Neural progenitor cell (in vitro differentiated cells): ENCODE data around the gene LRRC51. TPM values are rescaled to one million over a fixed set of nuclear protein-coding genes. Genes with fewer than 3 reads are reported as not detected.

Experiments used
- microRNA-seq: library from miRNA; unstranded; fragments of <30 nt; microRNA quantifications from one replicate; pipeline ENCODE4, GENCODE V29; 2016
- small RNA-seq: library from RNA; depleted of rRNA; stranded (forward); fragments of <200 nt; gene quantifications from one replicate; pipeline ENCODE3, GENCODE V24; 2015
- total RNA-seq: library from RNA; depleted of rRNA; stranded (reverse); fragments of >200 nt; gene quantifications from 2 replicates; pipeline ENCODE4 v1.2.3, GENCODE V29; 2015; ENCODE audit warnings: low replicate concordance

The LRRC51 gene
- total RNA-seq, 1 donor from 2014 or later, result 10.5 TPM

Small RNA genes lying within 50 kb of the gene (microRNA-seq; reads per million reads assigned to microRNA genes)
- gene MIR3165, result not detected

Small RNA genes lying within 50 kb of the gene (small RNA-seq; reads per million reads assigned to genes)
- gene MIR3165 (not detected), gene RNU6-72P (not detected)

Other genes starting within 250 kb of the LRRC51 start
- not detected in 2 replicates for gene DEFB108B, start 247.7 kb upstream of the LRRC51 start, total RNA-seq
- gene DEFB131B, start 202.4 kb upstream of the LRRC51 start, total RNA-seq, result not detected in 2 replicates
- 6.6 and 14.8 TPM in 2 replicates for gene XNDC1N, start 152.3 kb upstream of the LRRC51 start, total RNA-seq
- 16.7 and 31.8 TPM in 2 replicates for gene RNF121, start 151.8 kb upstream of the LRRC51 start, total RNA-seq
- 7.5 and 10.3 TPM in 2 replicates for gene IL18BP, start 81.9 kb upstream of the LRRC51 start, total RNA-seq
- 130 and 337 TPM in 2 replicates for gene NUMA1, start 308 bp upstream of the LRRC51 start, total RNA-seq
- gene LAMTOR1, start 22.4 kb downstream of the LRRC51 start, total RNA-seq, result 41.6 and 73.2 TPM in 2 replicates
- gene TOMT, start 25.1 kb downstream of the LRRC51 start, total RNA-seq, result not detected in 2 replicates
- 44.7 and 45.6 TPM in 2 replicates for gene ANAPC15, start 31.8 kb downstream of the LRRC51 start, total RNA-seq
- gene FOLR3, start 54.9 kb downstream of the LRRC51 start, total RNA-seq, result not detected in 2 replicates
- 3.6 and 9.6 TPM in 2 replicates for gene FOLR1, start 111.3 kb downstream of the LRRC51 start, total RNA-seq
- gene FOLR2, start 135.9 kb downstream of the LRRC51 start, total RNA-seq, result not detected in 2 replicates
- gene INPPL1, start 143.9 kb downstream of the LRRC51 start, total RNA-seq, result 30.8 and 64.8 TPM in 2 replicates
- gene PHOX2A, start 163.3 kb downstream of the LRRC51 start, total RNA-seq, result not detected in 2 replicates